ENCODE results near the gene CFAP47.
"Not testable (repeated sequence)": the region's sequence is repeated elsewhere in the genome, so short reads cannot be mapped to it uniquely, and the experiment has no call there.

CFAP47 gene

DNA sequence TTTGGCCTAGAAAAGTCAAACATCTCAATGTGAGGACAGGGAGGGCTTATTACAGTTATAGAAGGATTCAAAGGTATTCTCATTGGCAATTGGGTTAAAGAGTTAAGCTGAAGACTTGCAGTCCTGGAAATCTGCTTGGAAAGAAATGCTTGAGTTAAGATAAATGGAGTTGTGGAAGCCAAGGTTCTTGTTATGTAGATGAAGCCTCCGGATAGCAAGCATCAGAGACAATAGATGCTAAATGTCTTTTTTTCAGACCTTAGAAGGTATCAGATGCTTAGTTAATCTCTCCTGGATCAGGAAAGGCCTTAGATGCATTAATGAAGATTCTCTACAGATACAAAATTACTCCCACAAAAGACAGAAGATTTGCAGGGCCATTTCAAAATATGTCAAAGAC is 299.3 kb downstream of the CFAP47 start:
- DNase-seq (ENCODE audit: low read depth in 3 of 3): no peak

DNA sequence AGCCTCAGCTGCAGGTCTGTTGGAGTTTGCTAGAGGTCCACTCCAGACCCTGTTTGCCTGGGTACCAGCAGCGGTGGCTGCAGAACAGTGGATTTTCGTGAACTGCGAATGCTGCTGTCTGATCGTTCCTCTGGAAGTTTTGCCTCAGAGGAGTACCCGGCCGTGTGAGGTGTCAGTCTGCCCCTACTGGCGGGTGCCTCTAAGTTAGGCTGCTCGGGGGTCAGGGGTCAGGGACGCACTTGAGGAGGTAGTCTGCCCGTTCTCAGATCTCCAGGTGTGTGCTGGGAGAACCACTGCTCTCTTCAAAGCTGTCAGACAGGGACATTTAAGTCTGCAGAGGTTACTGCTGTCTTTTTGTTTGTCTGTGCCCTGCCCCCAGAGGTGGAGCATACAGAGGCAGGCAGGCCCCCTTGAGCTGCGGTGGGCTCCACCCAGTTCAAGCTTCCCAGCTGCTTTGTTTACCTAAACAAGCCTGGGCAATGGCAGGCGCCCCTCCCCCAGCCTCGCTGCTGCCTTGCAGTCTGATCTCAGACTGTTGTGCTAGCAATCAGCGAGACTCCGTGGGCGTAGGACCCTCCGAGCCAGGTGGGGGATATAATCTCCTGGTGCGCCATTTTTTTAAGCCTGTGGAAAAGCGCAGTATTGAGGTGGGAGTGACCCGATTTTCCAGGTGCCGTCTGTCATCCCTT is 315.4 kb downstream of the CFAP47 start:
- not testable (repeated sequence) for DNase-seq (ENCODE audit: low read depth in 3 of 3)

DNA sequence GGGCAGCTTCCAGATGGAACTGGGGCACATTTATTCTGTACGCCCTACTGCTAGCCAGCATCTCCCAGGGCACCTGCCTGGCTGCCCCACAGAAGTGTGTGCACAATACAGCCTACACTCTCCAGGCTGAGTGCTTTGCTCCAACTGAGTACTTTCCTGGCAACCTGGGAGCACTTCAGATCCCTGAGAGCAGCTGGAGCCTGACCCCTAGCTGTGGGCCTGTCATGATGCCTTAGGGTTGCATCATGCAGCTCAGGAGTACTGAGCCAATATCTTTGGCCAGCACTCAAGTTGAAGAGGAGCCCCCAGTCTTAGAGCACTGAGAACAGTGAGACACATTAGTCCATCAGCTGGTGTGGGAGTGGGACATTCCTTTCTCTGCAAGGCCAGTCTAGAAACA is 321.9 kb downstream of the CFAP47 start:
- no peak for DNase-seq (ENCODE audit: low read depth in 3 of 3)

DNA sequence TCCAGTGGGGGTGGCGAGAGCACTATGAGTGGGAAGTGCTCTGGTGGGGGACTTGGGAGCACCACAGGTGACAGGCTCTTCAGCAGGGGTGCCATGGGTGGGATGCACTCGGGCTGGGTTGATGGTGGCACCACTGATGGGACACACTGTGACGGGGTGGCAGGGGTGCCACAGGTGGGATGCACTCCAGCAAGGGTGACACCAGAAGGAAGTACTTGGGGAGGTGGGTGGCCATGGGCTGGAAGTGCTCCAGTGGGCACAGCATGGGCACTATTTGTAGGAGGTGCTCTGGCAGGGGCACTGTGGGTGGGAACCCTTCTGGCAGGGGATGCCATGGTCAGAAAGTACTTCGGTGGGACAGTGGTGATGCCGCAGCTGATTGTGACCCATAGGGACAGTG is 346.6 kb downstream of the CFAP47 start:
- no peak for DNase-seq (ENCODE audit: low read depth in 3 of 3)

DNA sequence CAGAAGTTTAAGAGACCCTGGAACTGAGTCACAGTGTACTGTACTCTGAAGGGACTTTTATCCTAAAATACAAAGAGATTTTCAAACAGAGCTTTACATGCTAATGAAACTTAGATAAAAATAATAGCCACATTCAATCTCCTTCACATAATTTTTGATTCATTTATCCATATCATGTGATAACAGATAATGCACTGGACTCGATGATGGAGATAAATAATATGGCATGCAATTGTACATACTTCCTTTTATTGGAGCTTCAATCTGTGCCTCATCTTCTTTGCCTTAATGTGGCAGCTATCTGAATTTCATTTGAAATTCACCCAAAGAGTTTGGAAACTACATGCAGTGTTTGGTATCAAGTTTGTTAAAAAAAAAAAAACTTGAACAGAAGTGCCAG is 390.6 kb downstream of the CFAP47 start:
- DNase-seq (ENCODE audit: low read depth in 3 of 3): no peak

GRCh38 chrX:36314303-36314702 is 394.8 kb downstream of the CFAP47 start:
- DNase-seq (ENCODE audit: low read depth in 3 of 3): no peak

GRCh38 chrX:36334572-36334971 is 415.0 kb downstream of the CFAP47 start:
- DNase-seq (ENCODE audit: low read depth in 3 of 3): no peak

- DNase-seq (ENCODE audit: low read depth in 3 of 3): no peak
These were observed 417.2 kb downstream of the CFAP47 start for GRCh38 chrX:36336751-36337150.

DNA sequence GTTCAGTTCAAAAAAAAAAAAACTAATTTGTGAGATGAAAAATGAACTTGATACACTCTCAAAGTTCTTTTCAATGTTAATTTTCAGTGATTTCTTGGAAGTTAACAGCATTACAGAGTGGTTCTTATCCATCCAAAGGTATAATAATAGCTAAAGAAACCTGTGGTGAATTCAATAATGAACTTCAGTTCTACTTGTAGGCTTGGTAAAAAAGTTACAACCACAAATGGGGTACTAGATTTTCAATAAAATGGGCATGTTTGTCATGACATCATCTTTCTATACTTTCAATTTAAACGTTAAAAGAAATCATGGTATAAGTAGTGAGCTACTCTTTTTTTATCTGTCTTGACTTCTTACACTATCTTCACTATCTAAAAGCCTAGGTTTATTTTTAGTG is 424.8 kb downstream of the CFAP47 start:
- no peak for DNase-seq (ENCODE audit: low read depth in 3 of 3)

DNA sequence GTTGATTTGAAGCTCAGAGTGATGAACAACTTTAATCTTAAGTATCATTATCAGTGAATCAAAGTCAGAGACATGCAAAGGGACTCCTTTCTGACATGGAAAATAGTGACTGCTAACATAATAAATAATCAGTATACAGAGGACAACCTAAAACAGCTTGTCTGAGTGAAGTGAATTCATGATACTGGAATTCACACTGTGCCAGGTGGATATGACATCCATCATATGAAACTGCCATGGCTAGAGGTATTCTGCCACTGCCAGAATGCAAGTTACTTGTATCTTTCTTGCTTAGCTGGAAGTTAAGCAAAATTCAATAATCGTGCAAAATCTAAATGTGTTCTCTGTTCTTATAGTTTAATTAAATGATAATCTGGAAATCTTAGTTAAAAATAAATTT is 429.0 kb downstream of the CFAP47 start:
- no peak for DNase-seq (ENCODE audit: low read depth in 3 of 3)

DNA sequence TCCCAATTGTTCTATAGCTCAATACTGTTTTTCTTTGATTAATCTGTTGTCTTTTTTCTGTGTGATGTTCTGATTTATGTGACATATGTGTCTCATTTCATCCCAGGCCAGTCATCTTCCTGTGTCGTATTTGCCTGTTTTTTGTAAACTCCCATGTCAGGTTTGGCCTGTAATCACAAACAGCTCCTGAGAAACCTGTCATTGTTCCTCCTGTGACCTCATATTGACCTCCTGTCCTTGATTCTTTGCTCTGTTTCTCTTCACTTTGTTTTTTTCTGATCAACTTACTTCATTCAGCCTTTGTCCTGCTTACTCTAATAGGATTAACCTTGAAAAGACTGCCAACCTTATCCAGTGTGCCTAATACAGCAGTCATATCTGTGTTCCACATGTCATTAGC is 438.3 kb downstream of the CFAP47 start:
- no peak for DNase-seq (ENCODE audit: low read depth in 3 of 3)

DNA sequence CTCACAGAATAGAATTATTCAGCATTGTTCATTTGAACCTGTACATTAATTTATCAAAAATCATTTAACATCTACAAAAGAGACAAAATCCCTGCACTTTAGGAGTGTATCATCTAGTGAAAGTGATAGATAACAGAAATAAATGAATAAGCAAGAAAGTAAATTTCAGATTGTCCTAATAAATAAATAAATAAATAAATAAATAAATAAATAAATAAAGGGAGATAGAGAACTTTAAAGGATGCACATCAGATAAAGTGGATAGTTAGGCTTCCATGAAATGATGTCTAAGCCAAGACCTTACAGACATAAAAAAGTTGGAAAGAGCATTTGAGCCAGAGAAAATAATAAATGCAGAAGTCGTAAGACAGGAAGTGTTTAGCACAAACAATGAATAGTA is 444.7 kb downstream of the CFAP47 start:
- no peak for DNase-seq (ENCODE audit: low read depth in 3 of 3)

DNA sequence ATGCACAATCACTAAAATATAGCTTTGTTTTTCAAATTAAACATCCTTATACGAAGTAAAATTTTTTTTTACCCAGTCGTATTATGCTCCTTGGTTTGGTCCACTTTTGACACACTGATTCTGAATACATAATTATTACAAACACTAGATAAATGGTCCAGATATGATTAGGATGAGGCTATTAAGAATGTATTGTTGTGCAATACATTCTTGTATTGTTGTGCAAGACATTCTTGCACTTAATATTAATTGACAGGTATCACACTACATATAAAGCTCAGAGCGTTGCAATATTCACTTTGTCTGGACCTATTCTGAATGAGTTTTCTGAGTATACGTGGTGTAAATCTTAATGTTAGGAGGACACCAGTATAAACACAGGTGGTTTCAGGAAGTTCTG is 464.0 kb downstream of the CFAP47 start:
- DNase-seq (ENCODE audit: low read depth in 3 of 3): no peak

DNA sequence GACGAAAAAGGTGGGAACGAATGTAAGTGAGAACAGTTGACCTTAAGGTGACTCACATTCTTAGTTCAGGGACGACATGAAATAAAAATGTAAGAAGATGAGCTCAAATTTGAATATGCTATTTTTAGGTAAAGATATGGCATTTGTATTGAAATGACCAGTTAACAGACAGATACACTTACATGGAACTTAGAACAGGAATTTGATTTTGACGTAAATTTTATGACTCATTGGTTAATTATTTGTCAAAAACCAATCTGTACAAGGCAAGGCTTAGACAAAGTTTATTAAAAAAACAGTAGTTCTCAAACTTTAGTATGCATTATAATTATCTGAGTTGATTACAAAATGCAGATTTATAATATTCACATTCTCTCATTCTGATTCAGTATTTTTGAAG is 469.4 kb downstream of the CFAP47 start:
- DNase-seq (ENCODE audit: low read depth in 3 of 3): no peak

- no peak for DNase-seq (ENCODE audit: low read depth in 3 of 3)
These were observed 482.2 kb downstream of the CFAP47 start for GRCh38 chrX:36401774-36402173.

DNA sequence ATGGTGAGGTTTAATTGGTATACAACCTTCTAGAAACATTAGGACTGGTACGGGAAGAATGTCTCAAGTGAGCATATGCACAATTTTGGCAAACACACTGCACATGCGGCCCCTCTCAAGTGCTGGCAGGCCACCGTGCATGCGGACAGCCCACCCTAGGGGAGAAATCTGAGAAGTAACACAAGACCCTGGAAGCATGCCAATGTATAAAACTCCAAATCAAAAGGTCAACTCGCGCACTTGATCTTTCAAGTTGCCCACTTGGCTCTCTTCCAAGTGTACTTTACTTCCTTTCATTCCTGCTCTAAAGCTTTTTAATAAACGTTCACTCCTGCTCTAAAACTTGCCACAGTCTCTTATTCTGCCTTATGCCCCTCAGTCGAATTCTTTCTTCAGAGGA is 488.3 kb downstream of the CFAP47 start:
- no peak for DNase-seq (ENCODE audit: low read depth in 3 of 3)

- DNase-seq (ENCODE audit: low read depth in 3 of 3): no peak
These were observed 494.5 kb downstream of the CFAP47 start for GRCh38 chrX:36414056-36414455.

DNA sequence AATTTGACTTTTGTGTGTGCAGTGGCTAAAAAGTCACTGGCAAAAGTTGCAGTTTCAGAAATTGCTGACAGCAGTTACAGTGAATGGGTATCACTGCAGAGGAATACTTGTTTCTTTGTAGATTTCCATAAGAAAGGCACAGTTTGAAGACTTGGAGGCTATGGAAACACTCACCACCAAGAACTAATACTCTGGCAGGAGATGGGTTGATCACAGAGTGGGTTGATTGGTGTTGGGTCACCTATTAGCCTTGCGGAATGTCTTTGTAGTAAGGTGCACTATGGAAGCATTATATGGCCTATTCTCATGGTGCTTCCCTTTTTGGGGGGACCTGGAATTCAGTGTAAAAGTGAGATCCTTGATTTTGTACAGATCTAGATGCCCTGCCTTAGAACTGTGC is 502.8 kb downstream of the CFAP47 start:
- no peak for DNase-seq (ENCODE audit: low read depth in 3 of 3)

GRCh38 chrX:36431819-36432218 is 512.3 kb downstream of the CFAP47 start:
- DNase-seq (ENCODE audit: low read depth in 3 of 3): no peak

DNA sequence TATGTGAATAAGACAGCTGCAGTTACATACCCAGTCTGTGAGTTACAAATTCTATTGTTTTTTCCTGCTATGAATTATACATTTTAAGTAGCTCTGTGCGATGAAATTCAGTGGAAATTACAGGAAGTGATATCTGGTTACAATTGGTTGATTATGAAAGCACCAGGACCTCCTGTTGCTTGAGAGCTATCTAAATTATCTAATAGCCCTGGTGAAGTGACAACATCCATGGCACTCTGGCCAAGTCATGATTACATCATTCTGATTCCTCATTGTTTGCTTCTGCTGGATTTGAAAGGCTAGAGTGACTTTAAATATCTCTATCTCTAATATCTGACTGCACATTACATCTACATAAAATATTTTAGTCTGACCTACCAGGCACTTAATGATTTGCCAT is 515.0 kb downstream of the CFAP47 start:
- no peak for DNase-seq (ENCODE audit: low read depth in 3 of 3)

Data from stimulated activated CD4-positive, alpha-beta T cell treated with anti-CD3 and anti-CD28 coated beads, TNF-alpha, amount 100 ng/mL, for 48 hours (primary cell).